HG03565 (cell line): ENCODE data around the gene EPO.

Source experiments
- ATAC-seq: cut with Tn5 transposase; IDR thresholded peaks from one replicate; pipeline ENCODE4 v1.9.1; 2021; ENCODE audit warnings: mild to moderate bottlenecking, moderate library complexity; ENCODE audit not compliant: unreplicated experiment

The EPO gene

GRCh38 chr7:100682991-100683658 lies 37.1 kb upstream of the EPO start:
- no peak for ATAC-seq

GRCh38 chr7:100683659-100684533 lies 36.4 kb upstream of the EPO start:
- ATAC-seq, result no peak

- no peak for ATAC-seq
These were observed 35.7 kb upstream of the EPO start for GRCh38 chr7:100684534-100685042.

- ATAC-seq, result no peak
These were observed 35.1 kb upstream of the EPO start for GRCh38 chr7:100685049-100685605.

- no peak for ATAC-seq
These were observed 34.6 kb upstream of the EPO start for GRCh38 chr7:100685631-100686145.

- ATAC-seq, result no peak
These were observed 34.0 kb upstream of the EPO start for GRCh38 chr7:100686201-100686821.

- no peak for ATAC-seq
These were observed 33.5 kb upstream of the EPO start for GRCh38 chr7:100686822-100687211.

- ATAC-seq, result no peak
These were observed 33.0 kb upstream of the EPO start for GRCh38 chr7:100687261-100687660.

GRCh38 chr7:100687751-100688300 lies 32.4 kb upstream of the EPO start:
- ATAC-seq, result no peak

- no peak for ATAC-seq
These were observed 31.9 kb upstream of the EPO start for GRCh38 chr7:100688326-100688860.

GRCh38 chr7:100689230-100690135 lies 30.8 kb upstream of the EPO start:
- ATAC-seq, result no peak

GRCh38 chr7:100691676-100692577 lies 28.3 kb upstream of the EPO start:
- no peak for ATAC-seq

GRCh38 chr7:100692578-100692961 lies 27.7 kb upstream of the EPO start:
- no peak for ATAC-seq

GRCh38 chr7:100693312-100694097 lies 26.8 kb upstream of the EPO start:
- ATAC-seq, result no peak

- ATAC-seq, result no peak
These were observed 26.0 kb upstream of the EPO start, which contains the start of gene GIGYF1 for GRCh38 chr7:100694098-100694745. Gene GIGYF1 (minus strand): TSS chr7:100694250. CDS start chr7:100688238, 6,012 bp downstream.

- no peak for ATAC-seq
These were observed 24.1 kb upstream of the EPO start for GRCh38 chr7:100696123-100696521.

GRCh38 chr7:100699018-100699417 lies 21.2 kb upstream of the EPO start:
- no peak for ATAC-seq
